ENCODE measurements around the gene JRKL.

DNA sequence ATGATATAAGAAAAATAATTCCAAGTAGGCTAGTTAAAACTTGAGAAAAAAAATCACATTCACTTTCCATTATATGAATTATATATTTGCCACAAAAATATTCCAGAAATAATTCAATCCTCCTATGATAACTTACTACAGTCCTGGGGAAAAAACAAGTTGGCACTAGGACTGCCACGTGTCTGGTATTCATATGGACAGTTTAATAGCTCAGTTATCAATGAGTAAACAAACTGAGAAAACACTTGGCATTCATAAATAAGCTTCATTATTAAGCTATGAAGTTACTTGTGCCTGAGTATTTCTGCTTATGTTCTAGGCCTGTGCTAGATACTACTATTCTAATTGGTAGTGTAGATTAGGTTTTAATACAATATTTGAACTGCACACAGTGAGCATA lies 24.3 kb upstream of the JRKL start:
- TF ChIP-seq POLR2A (IDR thresholded peaks at IDR 0.05) (no peak), CTCF (IDR thresholded peaks at IDR 0.05) (no peak)
